Cerebellar cortex (tissue), 1 donor: ENCODE results near the gene S100A12.
"Not testable (repeated sequence)": the region's sequence is repeated elsewhere in the genome, so short reads cannot be mapped to it uniquely, and the experiment has no call there.

Experiments used
- DNase-seq: peaks from one replicate; pipeline ENCODE4 v3.0.0-alpha.2; 2015; ENCODE audit warnings: low spot score

S100A12 gene

GRCh38 chr1:153375511-153375910 lies at the start of gene S100A12:
TSS of gene S100A12 (minus strand) at chr1:153375621. CDS start at chr1:153374592, 1,029 bp downstream.
- DNase-seq: no peak

GRCh38 chr1:153422450-153423068 lies 47.1 kb upstream of the S100A12 start:
- DNase-seq: peak; percentile 10

GRCh38 chr1:153420306-153420705 lies 44.9 kb upstream of the S100A12 start:
- DNase-seq: no peak

- not testable (repeated sequence) for DNase-seq
These were observed 44.0 kb upstream of the S100A12 start for GRCh38 chr1:153419436-153419793.

- DNase-seq: not testable (repeated sequence)
These were observed 43.5 kb upstream of the S100A12 start for GRCh38 chr1:153418758-153419435.

GRCh38 chr1:153417136-153417888 lies 41.9 kb upstream of the S100A12 start:
- DNase-seq: no peak

GRCh38 chr1:153415850-153416570 lies 40.6 kb upstream of the S100A12 start, which contains the start of gene S100A7A:
TSS of gene S100A7A (plus strand) at chr1:153416520. CDS start at chr1:153418083, 1,563 bp downstream.
- no peak for DNase-seq

GRCh38 chr1:153413961-153414360 lies 38.5 kb upstream of the S100A12 start:
- DNase-seq: not testable (repeated sequence)

- DNase-seq: not testable (repeated sequence)
These were observed 31.9 kb upstream of the S100A12 start for GRCh38 chr1:153407274-153407673.

- DNase-seq: not testable (repeated sequence)
These were observed 30.6 kb upstream of the S100A12 start for GRCh38 chr1:153405825-153406599.

GRCh38 chr1:153404768-153405167 lies 29.3 kb upstream of the S100A12 start:
- peak; percentile 21 for DNase-seq

GRCh38 chr1:153404086-153404635 lies 28.7 kb upstream of the S100A12 start:
- DNase-seq: no peak

- DNase-seq: no peak
These were observed 28.1 kb upstream of the S100A12 start for GRCh38 chr1:153403421-153404085.

GRCh38 chr1:153402226-153402625 lies 26.8 kb upstream of the S100A12 start:
- DNase-seq: no peak

GRCh38 chr1:153401461-153401860 lies 26.0 kb upstream of the S100A12 start:
- no peak for DNase-seq

- DNase-seq: no peak
These were observed 24.8 kb upstream of the S100A12 start for GRCh38 chr1:153400244-153400643.

GRCh38 chr1:153399401-153400055 lies 24.1 kb upstream of the S100A12 start:
- DNase-seq: no peak

- no peak for DNase-seq
These were observed 22.7 kb upstream of the S100A12 start for GRCh38 chr1:153397924-153398651.
